WTC11 (cell line): ENCODE results near the gene NOC2L.

Experiments used
- CREB1 ChIP-seq: sonication (generic); formaldehyde crosslinking; IDR thresholded peaks from 2 replicates; pipeline ENCODE4 v1.8.0; 2023; ENCODE audit warnings: mild to moderate bottlenecking, missing genetic modification reagents
- ESRRA ChIP-seq: sonication (generic); formaldehyde crosslinking; IDR thresholded peaks from 2 replicates; pipeline ENCODE4 v1.8.1; 2022; ENCODE audit warnings: mild to moderate bottlenecking, missing genetic modification reagents, borderline replicate concordance
- ZSCAN18 ChIP-seq: fragments of 250-450 bp; sonication (Bioruptor Pico); IDR thresholded peaks from 2 replicates; pipeline ENCODE4 v2.1.2; 2022; ENCODE audit warnings: mild to moderate bottlenecking, moderate library complexity

GRCh38 chr1:970973-971730 lies 12.1 kb upstream of the NOC2L start:
- no peak for TF ChIP-seq ESRRA (CRISPR knock-in tag)
- no peak for TF ChIP-seq CREB1 (CRISPR knock-in tag)
- TF ChIP-seq ZSCAN18 (CRISPR knock-in tag), result no peak
